Neural cell (in vitro differentiated cells): ENCODE measurements around the gene CUBN. TPM values are rescaled to one million over a fixed set of nuclear protein-coding genes. Genes with fewer than 3 reads are reported as not detected.

ENCODE experiments used
- H2AFZ ChIP-seq: fragments of 200-600, 300-800 bp; sonication (generic), shearing (Covaris generic); 2 replicates; pipeline ENCODE4 v1.6.0; 2014; ENCODE audit warnings: low read depth, mild to moderate bottlenecking, antibody characterized with exemption, low read length, moderate library complexity
- H3F3A ChIP-seq: fragments of 200-600 bp; shearing (Covaris generic); 2 replicates; pipeline ENCODE4 v1.6.1; 2016; ENCODE audit warnings: mild to moderate bottlenecking, moderate library complexity, mixed read lengths, antibody characterized with exemption, low read length; ENCODE audit not compliant: insufficient read depth, poor library complexity, severe bottlenecking
- H3K27ac ChIP-seq: fragments of 200-600, 300-800 bp; sonication (generic), shearing (Covaris generic); 2 replicates; pipeline ENCODE4 v1.5.1; 2014; ENCODE audit warnings: mild to moderate bottlenecking, low read length, moderate library complexity
- H3K27me3 ChIP-seq: fragments of 300-800, 200-600 bp; sonication (generic), shearing (Covaris generic); 2 replicates; pipeline ENCODE4 v1.6.0; 2014; ENCODE audit warnings: mild to moderate bottlenecking, low read depth, low read length, moderate library complexity; ENCODE audit not compliant: insufficient read depth
- H3K36me3 ChIP-seq: fragments of 300-800, 200-600 bp; sonication (generic), shearing (Covaris generic); 2 replicates; pipeline ENCODE4 v1.5.1; 2014; ENCODE audit warnings: mild to moderate bottlenecking, antibody characterized with exemption, low read length, moderate library complexity; ENCODE audit not compliant: insufficient read depth
- H3K4me2 ChIP-seq: fragments of 300-800, 200-600 bp; sonication (generic), shearing (Covaris generic); 2 replicates; pipeline ENCODE4 v1.6.0; 2014; ENCODE audit warnings: mild to moderate bottlenecking, low read length
- H3K4me3 ChIP-seq: fragments of 300-800, 200-600 bp; sonication (generic), shearing (Covaris generic); 2 replicates; pipeline ENCODE4 v1.5.1; 2014; ENCODE audit warnings: mild to moderate bottlenecking, low read length, moderate library complexity
- H3K79me2 ChIP-seq: fragments of 200-600 bp; shearing (Covaris generic); replicated peaks from 2 replicates; pipeline ENCODE4 v1.6.0; 2014; ENCODE audit warnings: mild to moderate bottlenecking, low read length, moderate library complexity; ENCODE audit not compliant: insufficient read depth
- H3K9ac ChIP-seq: fragments of 300-800, 200-600 bp; sonication (generic), shearing (Covaris generic); 2 replicates; pipeline ENCODE4 v1.6.1; 2016; ENCODE audit warnings: mild to moderate bottlenecking, low read length, mixed read lengths
- H3K9me2 ChIP-seq: fragments of 200-600 bp; shearing (Covaris generic); 2 replicates; pipeline ENCODE4 v1.6.1; 2016; ENCODE audit warnings: mild to moderate bottlenecking, low read length, mixed read lengths; ENCODE audit not compliant: insufficient read depth
- H3K9me3 ChIP-seq: fragments of 200-600, 300-800 bp; sonication (generic), shearing (Covaris generic); 2 replicates; pipeline ENCODE4 v1.6.1; 2016; ENCODE audit warnings: mild to moderate bottlenecking, mixed run types, low read length, moderate library complexity, mixed read lengths
- H4K20me1 ChIP-seq: fragments of 200-600 bp; shearing (Covaris generic); 2 replicates; pipeline ENCODE4 v1.6.1; 2016; ENCODE audit warnings: mild to moderate bottlenecking, mixed run types; ENCODE audit not compliant: insufficient read depth
- CTCF ChIP-seq: fragments of 450-650 bp; IDR thresholded peaks from 2 replicates; pipeline ENCODE4 v1.5.1; 2014; ENCODE audit warnings: antibody characterized with exemption, mild to moderate bottlenecking, moderate library complexity; ENCODE audit not compliant: poor library complexity, severe bottlenecking
- EP300 ChIP-seq: fragments of 450-650 bp; conservative IDR thresholded peaks from 2 replicates; pipeline ENCODE4 v1.6.1; 2014; ENCODE audit warnings: antibody characterized with exemption, mild to moderate bottlenecking, moderate library complexity; ENCODE audit not compliant: poor library complexity, severe bottlenecking
- EZH2 ChIP-seq: fragments of 200-600, 300-800 bp; shearing (Covaris generic), sonication (generic); IDR thresholded peaks from 2 replicates; pipeline ENCODE4 v1.6.1; 2014; ENCODE audit warnings: antibody characterized with exemption, low read length, borderline replicate concordance, mild to moderate bottlenecking; ENCODE audit not compliant: insufficient read depth, poor library complexity, severe bottlenecking
- MXI1 ChIP-seq: fragments of 450-650 bp; conservative IDR thresholded peaks from 2 replicates; pipeline ENCODE4 v1.6.1; 2014; ENCODE audit warnings: antibody characterized with exemption, mild to moderate bottlenecking; ENCODE audit not compliant: poor library complexity, severe bottlenecking
- POLR2AphosphoS5 ChIP-seq: IDR thresholded peaks from 2 replicates; pipeline ENCODE4 v1.6.1; 2012
- RAD21 ChIP-seq: fragments of 450-650 bp; conservative IDR thresholded peaks from 2 replicates; pipeline ENCODE4 v1.6.1; 2014; ENCODE audit warnings: antibody characterized with exemption, mild to moderate bottlenecking, moderate library complexity
- SMC3 ChIP-seq: fragments of 450-650 bp; conservative IDR thresholded peaks from 2 replicates; pipeline ENCODE4 v1.6.1; 2014; ENCODE audit warnings: antibody characterized with exemption, mild to moderate bottlenecking, moderate library complexity; ENCODE audit not compliant: poor library complexity
- TAF1 ChIP-seq: IDR thresholded peaks from 2 replicates; pipeline ENCODE4 v1.6.1; 2012; ENCODE audit warnings: low read depth
- polyA plus RNA-seq: library from polyadenylated mRNA; depleted of rRNA; stranded (reverse); fragments of >200 nt; gene quantifications from 2 replicates; pipeline ENCODE4 v1.2.3, GENCODE V29; 2014
- TF ChIP-seq, protein P1 (sequence below): IDR thresholded peaks from 2 replicates; pipeline ENCODE4 v1.6.1; 2012; ENCODE audit warnings: borderline replicate concordance

Gene CUBN
- polyA plus RNA-seq, 1 donor from 2014 or later: 7.1 TPM

- Histone ChIP-seq H3K79me2 (no peaks in the 10 kb centered on the region), H3K4me3 (peak overlapping the region; percentile 30), H3K27ac (peak overlapping the region; percentile 55), H3K4me2 (peak overlapping the region; percentile 33), H3K9ac (peak overlapping the region; percentile 15), H4K20me1 (no peaks in the 10 kb centered on the region), H3K27me3 (no peaks in the 10 kb centered on the region), H3K9me2 (no peaks in the 10 kb centered on the region), H3K9me3 (no peaks in the 10 kb centered on the region), H3K36me3 (no peaks in the 10 kb centered on the region), H3F3A (peaks cover 5% of the 10 kb centered on the region), H2AFZ (peak overlapping the region; percentile 7)
- TF ChIP-seq, protein P1, sequence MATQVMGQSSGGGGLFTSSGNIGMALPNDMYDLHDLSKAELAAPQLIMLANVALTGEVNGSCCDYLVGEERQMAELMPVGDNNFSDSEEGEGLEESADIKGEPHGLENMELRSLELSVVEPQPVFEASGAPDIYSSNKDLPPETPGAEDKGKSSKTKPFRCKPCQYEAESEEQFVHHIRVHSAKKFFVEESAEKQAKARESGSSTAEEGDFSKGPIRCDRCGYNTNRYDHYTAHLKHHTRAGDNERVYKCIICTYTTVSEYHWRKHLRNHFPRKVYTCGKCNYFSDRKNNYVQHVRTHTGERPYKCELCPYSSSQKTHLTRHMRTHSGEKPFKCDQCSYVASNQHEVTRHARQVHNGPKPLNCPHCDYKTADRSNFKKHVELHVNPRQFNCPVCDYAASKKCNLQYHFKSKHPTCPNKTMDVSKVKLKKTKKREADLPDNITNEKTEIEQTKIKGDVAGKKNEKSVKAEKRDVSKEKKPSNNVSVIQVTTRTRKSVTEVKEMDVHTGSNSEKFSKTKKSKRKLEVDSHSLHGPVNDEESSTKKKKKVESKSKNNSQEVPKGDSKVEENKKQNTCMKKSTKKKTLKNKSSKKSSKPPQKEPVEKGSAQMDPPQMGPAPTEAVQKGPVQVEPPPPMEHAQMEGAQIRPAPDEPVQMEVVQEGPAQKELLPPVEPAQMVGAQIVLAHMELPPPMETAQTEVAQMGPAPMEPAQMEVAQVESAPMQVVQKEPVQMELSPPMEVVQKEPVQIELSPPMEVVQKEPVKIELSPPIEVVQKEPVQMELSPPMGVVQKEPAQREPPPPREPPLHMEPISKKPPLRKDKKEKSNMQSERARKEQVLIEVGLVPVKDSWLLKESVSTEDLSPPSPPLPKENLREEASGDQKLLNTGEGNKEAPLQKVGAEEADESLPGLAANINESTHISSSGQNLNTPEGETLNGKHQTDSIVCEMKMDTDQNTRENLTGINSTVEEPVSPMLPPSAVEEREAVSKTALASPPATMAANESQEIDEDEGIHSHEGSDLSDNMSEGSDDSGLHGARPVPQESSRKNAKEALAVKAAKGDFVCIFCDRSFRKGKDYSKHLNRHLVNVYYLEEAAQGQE: no peak
- TF ChIP-seq CTCF (no peak), EP300 (no peak), EZH2 (no peak), RAD21 (no peak), SMC3 (no peak), MXI1 (no peak), TAF1 (no peak)
These were observed 161.7 kb downstream of the CUBN start for GRCh38 chr10:16967866-16968415.

- TF ChIP-seq EP300 (no peak), POLR2AphosphoS5 (no peak), MXI1 (no peak), EZH2 (no peak), TAF1 (no peak), RAD21 (no peak), CTCF (no peak), SMC3 (no peak)
- TF ChIP-seq, protein P1: no peak
- H3K4me3 ChIP-seq: no peak overlapping the region
- H3F3A ChIP-seq: peaks cover 5% of the 10 kb centered on the region
- H2AFZ ChIP-seq: peak overlapping the region; percentile 7
- no peak overlapping the region for H3K9ac ChIP-seq
- no peaks in the 10 kb centered on the region for H3K27me3 ChIP-seq
- H3K79me2 ChIP-seq: no peaks in the 10 kb centered on the region
- no peaks in the 10 kb centered on the region for H3K9me3 ChIP-seq
- H3K36me3 ChIP-seq: no peaks in the 10 kb centered on the region
- H3K9me2 ChIP-seq: no peaks in the 10 kb centered on the region
- H3K4me2 ChIP-seq: no peak overlapping the region
- H4K20me1 ChIP-seq: no peaks in the 10 kb centered on the region
- peak overlapping the region; percentile 55 for H3K27ac ChIP-seq
These were observed 162.4 kb downstream of the CUBN start for GRCh38 chr10:16966991-16967865.
